NCI-H2029 (cell line): ENCODE measurements around the gene TCF12.

ENCODE experiments used
- DNase-seq: peaks from one replicate; lab custom pipeline; 2025; lab: John Stamatoyannopoulos, UW

Gene TCF12

DNA sequence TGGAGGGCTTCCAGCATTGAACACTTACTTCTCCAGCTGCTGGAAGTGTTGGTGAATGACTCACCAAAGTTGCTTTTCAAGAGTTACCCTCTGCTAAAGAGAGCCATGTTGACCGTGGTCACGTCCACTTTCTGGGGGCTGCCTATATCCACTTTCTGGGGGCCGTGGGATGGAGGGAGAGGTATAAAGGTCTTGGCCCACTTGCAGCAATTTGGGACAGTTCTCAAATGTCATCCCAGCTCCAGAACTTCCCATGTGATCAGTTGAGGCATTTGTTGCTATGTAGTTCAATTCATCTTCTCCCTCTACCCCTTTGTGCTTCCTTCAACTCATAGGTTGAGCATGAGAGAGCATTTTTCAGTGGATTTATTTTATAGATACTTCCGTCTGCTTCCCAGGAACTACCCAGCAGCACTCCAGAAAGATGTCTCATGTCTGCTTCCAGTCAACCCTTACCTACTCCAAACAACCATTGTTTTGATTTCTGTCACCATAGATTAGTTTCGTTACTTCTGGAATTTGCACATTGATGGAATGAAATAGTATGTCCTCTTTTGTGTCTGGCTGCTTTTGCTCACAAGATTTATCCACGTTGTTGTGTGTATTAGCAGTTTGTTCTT is 130.6 kb downstream of the TCF12 start:
- DNase-seq: no peak

GRCh38 chr15:57053470-57053869 is 135.0 kb downstream of the TCF12 start:
- DNase-seq: no peak

GRCh38 chr15:57054204-57054750 is 135.8 kb downstream of the TCF12 start:
- DNase-seq: no peak

DNA sequence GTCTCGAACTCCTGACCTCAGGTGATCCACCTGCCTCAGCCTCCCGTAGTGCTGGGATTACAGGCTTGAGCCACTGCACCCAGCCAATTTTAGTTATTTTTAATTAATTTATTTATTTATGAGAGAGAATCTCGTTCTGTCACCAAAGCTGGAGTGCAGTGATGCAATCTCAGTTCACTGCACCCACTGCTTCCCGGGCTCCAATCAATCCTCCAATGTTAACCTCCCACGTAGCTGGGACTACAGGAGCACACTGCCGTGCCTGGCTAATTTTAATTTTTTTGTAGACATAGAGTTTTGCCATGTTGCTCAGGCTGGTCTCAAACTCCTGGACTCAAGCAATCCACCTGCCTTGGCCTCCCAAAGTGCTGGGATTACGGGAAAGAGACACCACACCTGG is 137.9 kb downstream of the TCF12 start:
- DNase-seq: no peak

DNA sequence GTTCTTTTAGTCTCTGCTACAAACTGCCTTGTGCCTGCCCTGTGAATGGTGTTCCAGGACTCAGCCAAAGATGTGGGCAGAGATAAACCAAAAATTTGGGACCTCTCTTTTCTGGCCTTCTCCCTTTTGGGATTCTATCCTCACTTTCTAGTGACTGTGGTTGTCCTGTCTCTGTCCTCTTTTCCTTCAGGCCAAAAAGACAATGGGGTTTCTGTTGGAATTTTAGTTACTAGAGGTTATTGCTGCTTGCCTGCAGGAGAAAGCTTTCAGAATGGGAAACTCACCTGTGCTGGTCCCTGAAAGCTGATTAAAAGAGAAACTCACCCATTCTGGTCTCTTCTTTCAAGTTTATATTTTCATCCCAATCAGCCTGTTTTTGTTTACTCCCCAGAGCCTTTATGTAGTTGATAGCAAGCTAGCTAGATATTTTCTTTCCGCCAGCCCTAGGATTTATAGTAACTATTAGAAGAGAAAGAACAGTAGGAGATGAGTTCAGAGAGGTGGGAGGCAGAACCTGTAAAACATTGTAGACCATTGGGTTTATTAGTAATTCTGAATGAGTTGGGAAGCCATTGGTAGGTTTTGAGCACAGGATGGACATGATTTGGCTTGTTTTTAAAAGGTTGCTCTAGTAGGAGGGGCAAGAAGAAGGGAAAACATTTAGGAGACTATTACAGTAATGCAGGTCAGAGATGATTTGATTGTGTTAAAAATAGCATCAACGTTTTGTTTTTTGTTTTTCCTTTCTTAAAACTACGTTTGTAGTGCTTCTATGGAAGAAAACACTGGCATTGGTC is 138.9 kb downstream of the TCF12 start:
- no peak for DNase-seq

GRCh38 chr15:57059026-57059660 is 140.7 kb downstream of the TCF12 start:
- DNase-seq: no peak

DNA sequence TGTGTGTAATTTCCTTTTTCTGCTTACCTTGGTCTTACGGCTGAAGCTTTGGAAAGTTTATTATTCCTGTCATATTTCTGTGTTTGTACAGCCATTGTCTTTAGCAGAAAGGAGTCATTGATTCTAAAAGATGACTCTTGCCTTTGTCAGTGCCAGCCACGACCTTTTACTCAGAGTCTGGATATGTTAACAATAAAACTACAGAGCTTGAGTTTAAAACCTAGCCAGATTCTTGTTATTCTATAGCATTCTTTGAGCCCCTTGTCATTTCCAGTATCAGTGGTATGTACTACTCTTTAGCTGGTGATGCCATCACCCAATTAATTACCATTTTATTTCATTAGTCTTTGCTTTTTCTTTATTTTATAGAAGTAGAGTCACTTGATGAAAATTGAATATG is 142.4 kb downstream of the TCF12 start:
- DNase-seq: no peak

DNA sequence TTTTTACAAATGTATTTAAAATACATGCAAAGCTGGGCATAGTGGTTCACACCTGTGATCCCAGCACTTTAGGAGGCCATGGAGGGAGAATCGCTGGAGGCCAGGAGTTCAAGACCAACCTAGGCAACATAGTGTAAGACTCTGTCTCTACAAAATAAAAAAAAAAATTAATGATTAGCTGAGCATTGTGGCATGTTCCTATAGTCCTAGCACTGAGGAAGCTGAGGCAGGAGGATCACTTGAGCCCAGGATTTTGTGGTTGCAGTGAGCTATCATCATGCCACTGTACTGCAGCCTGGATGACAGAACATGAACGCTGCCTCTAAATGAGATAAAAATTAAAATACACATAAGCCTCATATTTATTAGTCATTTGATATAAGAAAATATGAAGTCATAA is 142.8 kb downstream of the TCF12 start:
- DNase-seq: no peak

GRCh38 chr15:57061696-57062095 is 143.3 kb downstream of the TCF12 start:
- no peak for DNase-seq

DNA sequence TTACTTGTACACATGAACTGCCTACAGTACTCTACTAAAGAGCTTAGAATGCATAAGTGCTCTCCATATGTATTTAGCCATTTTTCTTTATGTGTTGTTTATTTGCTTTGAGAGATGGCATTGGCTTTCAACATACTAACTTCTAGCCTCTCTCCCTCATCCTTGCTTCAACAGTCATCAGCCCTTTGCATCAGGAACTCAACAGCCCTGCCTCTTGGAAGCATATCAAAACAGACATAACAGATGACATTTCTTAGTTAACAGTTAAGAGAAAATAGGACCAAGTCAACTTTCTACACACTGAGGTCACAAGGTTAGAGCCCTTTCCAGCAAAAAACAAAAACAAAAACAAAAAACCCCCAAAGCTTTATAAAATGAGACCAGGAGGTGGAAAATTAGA is 145.6 kb downstream of the TCF12 start:
- no peak for DNase-seq

DNA sequence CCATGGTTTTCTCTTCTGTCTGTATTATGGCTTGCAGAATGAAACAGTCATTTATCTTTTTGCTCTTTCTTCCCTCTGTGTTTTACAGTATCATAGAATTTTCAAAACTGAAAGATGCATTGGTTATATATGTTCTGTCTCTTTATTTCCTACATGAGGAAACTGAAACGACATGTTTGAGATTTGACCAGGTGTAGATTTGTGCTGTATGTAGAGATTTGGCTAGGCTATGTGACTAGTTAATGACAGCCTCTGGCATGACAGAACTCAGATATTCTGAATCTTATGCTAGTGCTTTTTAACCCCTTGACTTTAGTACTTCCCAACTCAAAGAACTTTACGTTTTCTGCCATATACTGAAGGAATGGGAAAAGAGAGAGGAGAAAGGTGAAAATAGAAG is 151.0 kb downstream of the TCF12 start:
- no peak for DNase-seq

GRCh38 chr15:57070674-57071073 is 152.2 kb downstream of the TCF12 start:
- DNase-seq: no peak

- no peak for DNase-seq
These were observed 161.0 kb downstream of the TCF12 start for GRCh38 chr15:57079446-57079845.

DNA sequence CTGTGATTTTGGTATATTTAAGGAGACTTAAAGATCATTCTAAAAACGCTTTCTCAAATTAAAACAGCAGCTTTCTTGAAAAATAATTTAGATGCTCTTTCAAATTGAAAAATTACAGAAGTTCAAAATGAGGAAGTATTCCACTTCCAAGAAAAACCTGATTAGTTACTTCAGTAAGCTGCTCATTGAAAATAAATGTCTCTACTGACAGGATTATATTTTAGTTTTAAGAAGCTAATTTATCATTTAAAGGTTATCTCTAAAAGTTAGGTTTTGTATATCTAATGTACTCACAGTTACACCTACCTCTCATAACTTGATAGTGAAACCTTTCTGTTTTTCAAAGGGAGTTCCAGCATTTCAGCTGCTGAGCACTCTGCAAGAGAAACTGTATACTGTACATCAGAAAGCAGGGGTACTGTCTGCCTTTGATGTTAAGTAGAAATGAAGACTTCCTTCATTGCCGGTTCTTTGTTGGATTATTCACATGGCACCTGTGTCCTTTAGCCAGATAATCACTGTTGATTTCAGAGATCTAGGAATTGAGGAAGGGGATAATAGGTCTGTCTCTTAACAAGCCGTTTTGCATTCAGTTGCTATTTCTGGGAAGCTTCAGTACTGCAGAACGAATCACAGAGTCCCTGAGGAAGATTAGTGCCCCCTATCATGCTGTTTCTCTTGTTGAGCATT is 161.6 kb downstream of the TCF12 start:
- no peak for DNase-seq

DNA sequence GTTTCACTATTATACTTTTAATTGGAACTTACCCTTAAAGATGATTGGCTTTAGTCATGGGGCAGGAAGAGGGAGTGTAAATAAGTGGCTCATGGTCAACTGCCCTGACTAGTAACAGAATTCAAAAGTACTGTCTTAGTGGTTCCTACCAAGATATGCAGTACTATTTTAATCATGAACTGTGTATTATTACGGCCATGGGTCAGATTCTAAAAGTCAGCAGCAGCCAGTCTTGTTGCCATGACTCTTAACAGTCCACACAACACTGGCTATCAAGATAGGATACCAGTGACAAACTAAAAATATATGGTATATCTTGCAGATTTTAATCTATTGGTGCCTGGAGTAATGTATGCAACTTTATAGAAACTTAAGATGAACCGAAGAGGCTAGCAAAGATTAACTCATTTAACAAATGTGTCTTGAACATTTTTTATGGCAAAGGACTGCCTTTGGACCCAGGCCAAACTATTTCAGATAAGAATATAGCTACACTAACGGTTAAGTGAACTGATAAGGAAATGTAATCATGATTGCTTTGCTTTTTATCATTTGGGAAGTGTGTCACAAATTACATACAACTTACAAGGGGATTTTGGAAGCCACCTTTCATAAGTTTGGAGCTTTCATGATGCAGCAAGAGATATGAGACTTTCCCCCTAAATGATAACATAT is 163.7 kb downstream of the TCF12 start:
- no peak for DNase-seq

DNA sequence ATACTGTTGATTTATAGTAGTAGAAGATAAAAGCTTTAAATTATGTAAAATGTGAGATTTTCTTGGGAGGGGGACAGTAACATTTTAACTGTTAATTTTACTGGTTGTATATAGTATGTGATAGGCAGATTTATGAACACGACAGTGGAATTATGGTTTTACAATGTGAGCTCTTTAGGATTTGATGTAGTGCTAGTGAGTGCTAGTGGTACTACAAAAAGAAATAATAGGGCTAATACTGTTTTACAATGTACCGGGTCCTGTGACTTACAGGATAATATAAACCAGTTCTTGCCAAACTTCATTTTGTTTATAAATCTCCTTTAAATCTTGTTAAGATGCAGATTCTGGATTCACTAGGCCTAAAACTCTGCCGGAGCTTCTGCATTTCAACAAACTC is 165.7 kb downstream of the TCF12 start:
- no peak for DNase-seq

GRCh38 chr15:57085267-57085666 is 166.8 kb downstream of the TCF12 start:
- DNase-seq: no peak

DNA sequence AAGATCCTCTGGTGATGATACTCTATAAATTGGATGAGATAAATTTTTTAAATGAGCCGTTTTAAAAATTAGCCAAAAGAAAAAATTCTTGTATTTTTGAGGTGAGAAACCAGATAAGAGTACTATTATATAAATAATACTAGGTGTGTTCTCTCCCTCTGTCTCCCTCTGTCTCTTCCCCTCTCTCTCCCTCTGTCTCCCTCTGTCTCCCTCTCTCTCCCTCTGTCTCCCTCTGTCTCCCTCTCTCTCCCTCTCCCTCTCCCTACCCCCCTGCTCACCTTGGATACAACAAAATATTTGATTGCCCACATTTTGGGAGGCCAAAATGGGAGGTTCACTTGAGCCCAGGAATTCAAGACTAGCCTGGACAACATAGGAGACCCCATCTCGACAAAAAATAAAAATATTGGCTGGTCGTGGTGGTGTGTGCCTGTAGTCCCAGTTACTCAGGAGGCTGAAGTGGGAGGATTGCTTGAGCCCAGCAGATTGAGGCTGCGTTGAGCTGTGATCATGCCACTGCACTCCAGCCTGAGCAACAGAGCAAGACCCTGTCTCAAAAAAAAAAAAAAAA is 168.5 kb downstream of the TCF12 start:
- DNase-seq: no peak

- DNase-seq: no peak
These were observed 171.5 kb downstream of the TCF12 start for GRCh38 chr15:57089815-57090495.

GRCh38 chr15:57090496-57090859 is 172.0 kb downstream of the TCF12 start:
- no peak for DNase-seq

DNA sequence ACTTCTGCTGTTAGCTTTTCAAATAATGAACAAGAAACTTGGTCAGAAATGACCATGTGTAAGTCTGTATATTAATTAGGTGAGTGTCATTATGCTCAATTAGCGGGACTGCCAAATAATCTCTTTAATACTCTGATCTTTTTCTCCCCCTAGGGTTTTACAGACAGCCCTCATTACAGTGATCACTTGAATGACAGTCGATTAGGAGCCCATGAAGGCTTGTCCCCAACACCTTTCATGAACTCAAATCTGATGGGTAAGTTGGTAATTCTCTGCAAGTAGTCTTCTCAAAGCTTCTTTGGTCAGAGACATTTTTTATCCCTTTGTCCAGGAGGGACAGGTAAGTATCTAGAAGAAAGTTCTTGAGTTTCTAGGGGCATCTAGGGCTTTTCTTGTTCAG is 173.2 kb downstream of the TCF12 start:
- DNase-seq: no peak
